ENCODE measurements around the gene TXNDC11. TPM values are rescaled to one million over a fixed set of nuclear protein-coding genes. Genes with fewer than 3 reads are reported as not detected.

The TXNDC11 gene
- total RNA-seq, 2 experiments from 2014 or later: 30.7 to 38.3 TPM

- DNase-seq (no peak), ATAC-seq (ENCODE audit: low read depth) (no peak)
- Mint-ChIP-seq H3K27ac (no peak overlapping the region), H3K4me1 (peaks cover 13% of the 10 kb centered on the region), H3K4me3 (no peak overlapping the region), H3K9me3 (no peaks in the 10 kb centered on the region), H3K27me3 (peaks cover 10% of the 10 kb centered on the region), H3K36me3 (no peaks in the 10 kb centered on the region)
- POLR2A ChIA-PET: no interaction called here
Measured at GRCh38 chr16:11657556-11657955, 85.1 kb downstream of the TXNDC11 start.

- ATAC-seq (ENCODE audit: low read depth) (no peak), DNase-seq (no peak)
- H3K9me3 Mint-ChIP-seq: no peaks in the 10 kb centered on the region
- H3K27ac Mint-ChIP-seq: no peak overlapping the region
- H3K36me3 Mint-ChIP-seq: no peaks in the 10 kb centered on the region
- H3K27me3 Mint-ChIP-seq: peaks cover 18% of the 10 kb centered on the region
- peaks cover 13% of the 10 kb centered on the region for H3K4me1 Mint-ChIP-seq
- H3K4me3 Mint-ChIP-seq: no peak overlapping the region
- POLR2A ChIA-PET: interaction anchor here (1.3 kb wide), 1 partner anchor 70 kb away, joined by 3 read pairs; no protein-coding TSS in a partner anchor
Measured at GRCh38 chr16:11655655-11656054, 87.0 kb downstream of the TXNDC11 start.

GRCh38 chr16:11651796-11652195, 90.9 kb downstream of the TXNDC11 start:
- Mint-ChIP-seq H3K36me3 (no peaks in the 10 kb centered on the region), H3K9me3 (no peaks in the 10 kb centered on the region), H3K27me3 (peaks cover 16% of the 10 kb centered on the region), H3K4me1 (peaks cover 13% of the 10 kb centered on the region), H3K27ac (no peak overlapping the region), H3K4me3 (no peak overlapping the region)
- POLR2A ChIA-PET: no interaction called here
- ATAC-seq (ENCODE audit: low read depth) (no peak), DNase-seq (no peak)

- POLR2A ChIA-PET: no interaction called here
- Mint-ChIP-seq H3K27me3 (peaks cover 16% of the 10 kb centered on the region), H3K9me3 (no peaks in the 10 kb centered on the region), H3K27ac (no peak overlapping the region), H3K4me3 (no peak overlapping the region), H3K36me3 (no peaks in the 10 kb centered on the region), H3K4me1 (peaks cover 13% of the 10 kb centered on the region)
- DNase-seq: no peak
- ATAC-seq (ENCODE audit: low read depth): no peak
Measured at GRCh38 chr16:11650641-11651591, 91.7 kb downstream of the TXNDC11 start.

GRCh38 chr16:11649276-11649675, 93.4 kb downstream of the TXNDC11 start:
- DNase-seq (no peak), ATAC-seq (ENCODE audit: low read depth) (no peak)
- POLR2A ChIA-PET: no interaction called here
- peaks cover 6% of the 10 kb centered on the region for H3K4me1 Mint-ChIP-seq
- H3K36me3 Mint-ChIP-seq: no peaks in the 10 kb centered on the region
- H3K27ac Mint-ChIP-seq: no peak overlapping the region
- H3K4me3 Mint-ChIP-seq: no peak overlapping the region
- H3K27me3 Mint-ChIP-seq: peaks cover 16% of the 10 kb centered on the region
- no peaks in the 10 kb centered on the region for H3K9me3 Mint-ChIP-seq

- POLR2A ChIA-PET: interaction anchor here (0.6 to 0.8 kb wide), 2 partner anchors 21 to 263 kb away, joined by 3 to 5 read pairs; no protein-coding TSS in a partner anchor
- Mint-ChIP-seq H3K4me3 (no peak overlapping the region), H3K9me3 (no peaks in the 10 kb centered on the region), H3K27me3 (peaks cover 7% of the 10 kb centered on the region), H3K27ac (no peak overlapping the region), H3K4me1 (peaks cover 7% of the 10 kb centered on the region), H3K36me3 (no peaks in the 10 kb centered on the region)
- ATAC-seq (ENCODE audit: low read depth) (no peak), DNase-seq (no peak)
Measured at GRCh38 chr16:11642765-11643116, 99.9 kb downstream of the TXNDC11 start.

DNA sequence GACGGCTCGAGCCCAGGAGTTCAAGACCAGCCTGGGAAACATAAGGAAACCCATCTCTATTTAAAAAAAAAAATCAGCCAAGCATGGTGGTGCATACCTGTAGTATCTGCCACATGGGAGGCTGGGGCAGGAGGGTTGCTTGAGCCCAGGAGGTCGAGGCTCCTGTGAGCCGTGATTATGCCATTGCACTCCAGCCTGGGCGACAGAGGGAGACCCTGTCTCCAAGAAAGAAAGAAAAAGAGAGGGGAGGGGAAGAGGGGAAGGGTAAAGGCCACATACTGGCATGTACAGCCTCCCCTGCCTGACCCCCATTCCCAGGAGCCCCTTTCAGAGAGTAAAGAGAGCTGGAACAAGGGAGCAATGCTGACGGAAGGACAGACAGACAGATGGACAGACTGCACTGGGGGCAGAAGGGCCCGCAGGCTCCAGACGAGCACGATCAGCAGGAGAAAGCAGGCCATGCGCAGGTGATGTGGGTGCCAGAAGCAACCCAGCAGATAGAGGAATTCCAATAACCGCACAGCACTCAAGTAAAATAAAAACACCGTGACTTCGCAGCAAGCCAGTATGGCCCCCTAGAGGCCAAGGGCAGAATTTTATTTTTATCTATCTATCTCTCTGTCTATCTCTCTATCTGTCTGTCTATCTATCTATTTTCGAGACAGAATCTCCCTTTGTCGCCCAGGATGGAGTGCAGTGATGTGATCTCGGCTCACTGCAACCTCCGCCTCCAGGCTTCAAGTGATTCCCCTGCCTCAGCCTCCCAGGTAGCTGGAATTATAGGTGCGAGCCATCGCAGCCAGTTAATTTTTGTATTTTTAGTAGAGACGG, 101.5 kb downstream of the TXNDC11 start:
- peaks cover 7% of the 10 kb centered on the region for H3K4me1 Mint-ChIP-seq
- no peaks in the 10 kb centered on the region for H3K36me3 Mint-ChIP-seq
- peak; percentile 61 for ATAC-seq (ENCODE audit: low read depth)
- no peak overlapping the region for H3K27ac Mint-ChIP-seq
- POLR2A ChIA-PET: interaction anchor here (0.8 to 1.1 kb wide), 2 partner anchors 20 to 54 kb away, joined by 3 to 4 read pairs; partner anchors contain the start of gene LITAF
- DNase-seq: no peak
- no peak overlapping the region for H3K4me3 Mint-ChIP-seq
- peaks cover 7% of the 10 kb centered on the region for H3K27me3 Mint-ChIP-seq
- no peaks in the 10 kb centered on the region for H3K9me3 Mint-ChIP-seq

GRCh38 chr16:11639925-11640899, 102.4 kb downstream of the TXNDC11 start:
- POLR2A ChIA-PET: interaction anchor here (0.5 to 1.1 kb wide), 3 partner anchors 19 to 101 kb away, joined by 3 to 5 read pairs (median 4); partner anchors contain the start of gene LITAF
- DNase-seq (no peak), ATAC-seq (ENCODE audit: low read depth) (no peak)
- Mint-ChIP-seq H3K27me3 (peaks cover 14% of the 10 kb centered on the region), H3K27ac (no peak overlapping the region), H3K4me1 (peaks cover 7% of the 10 kb centered on the region), H3K9me3 (no peaks in the 10 kb centered on the region), H3K4me3 (no peak overlapping the region), H3K36me3 (no peaks in the 10 kb centered on the region)

- DNase-seq (no peak), ATAC-seq (ENCODE audit: low read depth) (no peak)
- Mint-ChIP-seq H3K36me3 (no peaks in the 10 kb centered on the region), H3K4me3 (no peak overlapping the region), H3K27me3 (peaks cover 15% of the 10 kb centered on the region), H3K9me3 (no peaks in the 10 kb centered on the region), H3K27ac (no peak overlapping the region), H3K4me1 (peaks cover 9% of the 10 kb centered on the region)
- POLR2A ChIA-PET: no interaction called here
Measured at GRCh38 chr16:11639008-11639562, 103.6 kb downstream of the TXNDC11 start.

GRCh38 chr16:11638140-11638539, 104.5 kb downstream of the TXNDC11 start:
- no peak for ATAC-seq (ENCODE audit: low read depth)
- H3K27ac Mint-ChIP-seq: no peak overlapping the region
- POLR2A ChIA-PET: interaction anchor here (0.6 kb wide), 1 partner anchor 106 kb away, joined by 3 read pairs; no protein-coding TSS in a partner anchor
- H3K9me3 Mint-ChIP-seq: no peaks in the 10 kb centered on the region
- peaks cover 19% of the 10 kb centered on the region for H3K27me3 Mint-ChIP-seq
- peaks cover 10% of the 10 kb centered on the region for H3K4me1 Mint-ChIP-seq
- no peaks in the 10 kb centered on the region for H3K36me3 Mint-ChIP-seq
- no peak for DNase-seq
- no peak overlapping the region for H3K4me3 Mint-ChIP-seq

DNA sequence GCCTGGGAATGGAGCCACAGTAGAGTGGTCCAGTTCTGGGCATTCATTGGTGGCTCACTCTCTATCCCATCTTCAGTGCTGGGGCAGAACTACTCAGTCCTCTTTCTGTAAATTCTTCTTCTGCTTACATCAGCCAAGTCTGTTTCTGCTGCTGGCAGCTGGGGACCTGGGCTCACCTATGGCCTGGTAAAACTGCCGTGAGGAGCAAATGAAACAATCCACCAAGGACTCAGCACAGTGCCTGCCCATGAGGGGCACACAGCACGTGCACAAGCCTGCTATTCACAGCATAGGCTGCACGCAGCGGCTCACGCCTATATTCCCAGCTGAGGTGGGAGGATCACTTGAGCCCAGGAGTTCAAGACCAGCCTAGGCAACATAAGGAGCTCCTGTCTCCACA, 105.3 kb downstream of the TXNDC11 start:
- Mint-ChIP-seq H3K9me3 (no peaks in the 10 kb centered on the region), H3K27me3 (peaks cover 16% of the 10 kb centered on the region), H3K4me3 (no peak overlapping the region), H3K36me3 (no peaks in the 10 kb centered on the region), H3K27ac (no peak overlapping the region), H3K4me1 (peaks cover 10% of the 10 kb centered on the region)
- ATAC-seq (ENCODE audit: low read depth) (no peak), DNase-seq (no peak)
- POLR2A ChIA-PET: no interaction called here

DNA sequence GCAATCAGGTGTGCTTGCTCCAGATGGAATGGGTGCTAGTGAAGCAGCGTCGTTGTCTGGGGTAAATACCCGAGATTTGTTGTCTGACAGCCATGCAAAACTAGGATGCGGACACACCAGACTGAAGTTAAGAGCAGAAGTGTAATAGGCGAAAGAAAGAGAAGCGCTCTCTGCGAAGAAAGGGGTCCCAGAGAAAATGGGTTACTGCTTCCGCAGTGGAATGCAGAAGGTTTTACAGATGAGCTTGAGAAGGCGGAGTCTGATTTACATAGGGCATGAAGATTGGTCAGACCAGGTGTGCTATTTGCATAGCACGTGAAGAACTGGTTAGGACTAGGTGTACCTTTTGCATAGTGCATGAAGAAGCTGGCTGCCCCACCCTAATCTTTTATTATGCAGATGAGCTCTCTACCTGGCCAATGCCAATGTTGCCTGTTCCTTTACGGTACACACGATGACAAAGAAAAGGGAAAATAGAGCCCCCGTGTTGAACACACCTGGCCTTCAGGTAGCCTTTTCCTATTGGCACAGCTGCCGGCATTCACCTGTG, 106.4 kb downstream of the TXNDC11 start:
- H3K27ac Mint-ChIP-seq: no peak overlapping the region
- H3K9me3 Mint-ChIP-seq: no peaks in the 10 kb centered on the region
- ATAC-seq (ENCODE audit: low read depth): no peak

More for the DNA sequence above, 106.4 kb downstream of the TXNDC11 start:
- no peaks in the 10 kb centered on the region for H3K36me3 Mint-ChIP-seq
- peaks cover 10% of the 10 kb centered on the region for H3K4me1 Mint-ChIP-seq
- H3K27me3 Mint-ChIP-seq: peaks cover 16% of the 10 kb centered on the region
- POLR2A ChIA-PET: no interaction called here
- no peak for DNase-seq
- H3K4me3 Mint-ChIP-seq: no peak overlapping the region
